Smooth muscle cell (in vitro differentiated cells): ENCODE results near the gene CCL5. TPM values are rescaled to one million over a fixed set of nuclear protein-coding genes. Genes with fewer than 3 reads are reported as not detected.

Experiments
- DNase-seq: peaks from one replicate; lab custom pipeline; 2025; ENCODE audit not compliant: unreplicated experiment; lab: John Stamatoyannopoulos, UW
- H2AFZ ChIP-seq: fragments of 200-600 bp; sonication (generic); 2 replicates; pipeline ENCODE4 v1.6.0; 2016; ENCODE audit warnings: antibody characterized with exemption, low read depth, mild to moderate bottlenecking
- H3F3A ChIP-seq: fragments of 200-600 bp; sonication (generic); 2 replicates; pipeline ENCODE4 v1.6.0; 2017; ENCODE audit warnings: antibody characterized with exemption, low read depth
- H3K27ac ChIP-seq: fragments of 200-600 bp; sonication (generic); 2 replicates; pipeline ENCODE4 v1.5.1; 2016; ENCODE audit warnings: low read depth, mild to moderate bottlenecking
- H3K27me3 ChIP-seq: fragments of 200-600 bp; sonication (generic); 2 replicates; pipeline ENCODE4 v1.6.1; 2016; ENCODE audit warnings: low read depth, mild to moderate bottlenecking
- H3K36me3 ChIP-seq: fragments of 200-600 bp; sonication (generic); 2 replicates; pipeline ENCODE4 v1.5.1; 2016; ENCODE audit warnings: low read depth
- H3K4me1 ChIP-seq: fragments of 200-600 bp; sonication (generic); 2 replicates; pipeline ENCODE4 v1.5.1; 2016; ENCODE audit warnings: low read depth
- H3K4me2 ChIP-seq: fragments of 200-600 bp; sonication (generic); 2 replicates; pipeline ENCODE4 v1.6.0; 2016; ENCODE audit warnings: mild to moderate bottlenecking
- H3K4me3 ChIP-seq: fragments of 200-600 bp; sonication (generic); 2 replicates; pipeline ENCODE4 v1.5.1; 2016; ENCODE audit warnings: mild to moderate bottlenecking
- H3K79me2 ChIP-seq: fragments of 200-600 bp; sonication (generic); 2 replicates; pipeline ENCODE4 v1.6.0; 2016; ENCODE audit warnings: low read depth, mild to moderate bottlenecking
- H3K9ac ChIP-seq: fragments of 200-600 bp; sonication (generic); 2 replicates; pipeline ENCODE4 v1.6.0; 2016; ENCODE audit warnings: low read depth
- H3K9me3 ChIP-seq: fragments of 200-600 bp; sonication (generic); replicated peaks from 2 replicates; pipeline ENCODE4 v1.5.1; 2016; ENCODE audit warnings: low read depth
- H4K20me1 ChIP-seq: fragments of 200-600 bp; sonication (generic); 2 replicates; pipeline ENCODE4 v1.6.0; 2016; ENCODE audit warnings: low read depth
- WGBS: methylation state at CpG from one replicate; pipeline ENCODE4 v1.1.7; 2016; ENCODE audit warnings: low lambda C conversion rate; 5-methylcytosine and 5-hydroxymethylcytosine counted together
- polyA plus RNA-seq: library from polyadenylated mRNA; unstranded; fragments of >200 nt; fragmentation: Nextera tagmentation; extraction: Ambion mirVana; gene quantifications from 2 replicates; pipeline ENCODE4 v1.2.1, GENCODE V29; 2016
- total RNA-seq: library from RNA; depleted of rRNA; stranded (reverse); fragments of >200 nt; gene quantifications from 2 replicates; pipeline ENCODE4 v1.2.3, GENCODE V29; 2014
- TF ChIP-seq, protein P1 (sequence below): fragments of 200-600 bp; sonication (generic); IDR thresholded peaks from 2 replicates; pipeline ENCODE4 v1.5.1; 2017; ENCODE audit warnings: borderline replicate concordance, mild to moderate bottlenecking, antibody characterized with exemption; ENCODE audit not compliant: insufficient read depth, poor library complexity, severe bottlenecking

CCL5 gene
- total and polyA plus RNA-seq, 2 experiments from 2014 or later: 0.09 TPM; not detected in 1

DNA sequence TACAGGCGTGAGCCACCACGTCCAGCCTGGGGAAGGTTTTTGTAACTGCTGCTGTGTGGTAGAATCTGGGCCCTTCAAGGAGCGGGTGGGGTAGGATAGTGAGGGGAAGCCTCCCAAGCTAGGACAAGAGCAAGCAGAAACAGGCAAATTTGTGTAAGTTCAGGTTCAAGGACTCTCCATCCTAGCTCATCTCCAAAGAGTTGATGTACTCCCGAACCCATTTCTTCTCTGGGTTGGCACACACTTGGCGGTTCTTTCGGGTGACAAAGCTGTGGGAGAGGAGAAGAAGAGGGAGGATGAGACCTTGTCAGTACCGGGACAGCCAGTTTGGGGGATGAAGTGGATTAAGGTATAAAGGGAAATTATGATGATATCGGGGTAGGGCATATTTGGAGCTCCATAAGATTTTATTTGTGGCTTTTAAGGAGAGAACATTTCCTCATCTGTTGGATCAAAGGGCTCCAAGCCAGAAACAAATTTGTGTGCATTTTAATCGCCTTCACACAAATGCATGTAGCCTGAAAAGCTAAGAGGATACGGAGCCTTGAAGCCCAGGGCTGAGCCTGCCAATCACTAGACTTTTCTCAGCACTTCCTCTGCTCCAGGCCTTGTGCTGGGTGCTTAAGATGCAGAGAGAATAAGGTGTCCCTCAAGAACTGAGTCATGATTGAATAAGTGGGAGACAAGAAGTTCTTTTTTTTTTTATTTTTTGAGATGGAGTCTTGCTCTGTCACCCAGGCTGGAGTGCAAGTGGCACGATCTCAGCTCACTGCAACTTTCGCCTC, 7.8 kb downstream of the CCL5 start:
- TF ChIP-seq, protein P1, sequence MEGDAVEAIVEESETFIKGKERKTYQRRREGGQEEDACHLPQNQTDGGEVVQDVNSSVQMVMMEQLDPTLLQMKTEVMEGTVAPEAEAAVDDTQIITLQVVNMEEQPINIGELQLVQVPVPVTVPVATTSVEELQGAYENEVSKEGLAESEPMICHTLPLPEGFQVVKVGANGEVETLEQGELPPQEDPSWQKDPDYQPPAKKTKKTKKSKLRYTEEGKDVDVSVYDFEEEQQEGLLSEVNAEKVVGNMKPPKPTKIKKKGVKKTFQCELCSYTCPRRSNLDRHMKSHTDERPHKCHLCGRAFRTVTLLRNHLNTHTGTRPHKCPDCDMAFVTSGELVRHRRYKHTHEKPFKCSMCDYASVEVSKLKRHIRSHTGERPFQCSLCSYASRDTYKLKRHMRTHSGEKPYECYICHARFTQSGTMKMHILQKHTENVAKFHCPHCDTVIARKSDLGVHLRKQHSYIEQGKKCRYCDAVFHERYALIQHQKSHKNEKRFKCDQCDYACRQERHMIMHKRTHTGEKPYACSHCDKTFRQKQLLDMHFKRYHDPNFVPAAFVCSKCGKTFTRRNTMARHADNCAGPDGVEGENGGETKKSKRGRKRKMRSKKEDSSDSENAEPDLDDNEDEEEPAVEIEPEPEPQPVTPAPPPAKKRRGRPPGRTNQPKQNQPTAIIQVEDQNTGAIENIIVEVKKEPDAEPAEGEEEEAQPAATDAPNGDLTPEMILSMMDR: no peak
- no peaks in the 10 kb centered on the region for H3K27me3 ChIP-seq
- no peaks in the 10 kb centered on the region for H4K20me1 ChIP-seq
- H3K9me3 ChIP-seq: no peaks in the 10 kb centered on the region
- no peaks in the 10 kb centered on the region for H3K79me2 ChIP-seq
- no peak overlapping the region for H3K4me3 ChIP-seq
- 97% methylated on average over 12 of the region's 12 CpGs for WGBS
- no peaks in the 10 kb centered on the region for H3K36me3 ChIP-seq
- no peak overlapping the region for H3K9ac ChIP-seq
- DNase-seq: no peak
- H2AFZ ChIP-seq: no peak overlapping the region
- no peak overlapping the region for H3K4me2 ChIP-seq
- no peak overlapping the region for H3K27ac ChIP-seq
- no peaks in the 10 kb centered on the region for H3K4me1 ChIP-seq
- H3F3A ChIP-seq: no peaks in the 10 kb centered on the region

DNA sequence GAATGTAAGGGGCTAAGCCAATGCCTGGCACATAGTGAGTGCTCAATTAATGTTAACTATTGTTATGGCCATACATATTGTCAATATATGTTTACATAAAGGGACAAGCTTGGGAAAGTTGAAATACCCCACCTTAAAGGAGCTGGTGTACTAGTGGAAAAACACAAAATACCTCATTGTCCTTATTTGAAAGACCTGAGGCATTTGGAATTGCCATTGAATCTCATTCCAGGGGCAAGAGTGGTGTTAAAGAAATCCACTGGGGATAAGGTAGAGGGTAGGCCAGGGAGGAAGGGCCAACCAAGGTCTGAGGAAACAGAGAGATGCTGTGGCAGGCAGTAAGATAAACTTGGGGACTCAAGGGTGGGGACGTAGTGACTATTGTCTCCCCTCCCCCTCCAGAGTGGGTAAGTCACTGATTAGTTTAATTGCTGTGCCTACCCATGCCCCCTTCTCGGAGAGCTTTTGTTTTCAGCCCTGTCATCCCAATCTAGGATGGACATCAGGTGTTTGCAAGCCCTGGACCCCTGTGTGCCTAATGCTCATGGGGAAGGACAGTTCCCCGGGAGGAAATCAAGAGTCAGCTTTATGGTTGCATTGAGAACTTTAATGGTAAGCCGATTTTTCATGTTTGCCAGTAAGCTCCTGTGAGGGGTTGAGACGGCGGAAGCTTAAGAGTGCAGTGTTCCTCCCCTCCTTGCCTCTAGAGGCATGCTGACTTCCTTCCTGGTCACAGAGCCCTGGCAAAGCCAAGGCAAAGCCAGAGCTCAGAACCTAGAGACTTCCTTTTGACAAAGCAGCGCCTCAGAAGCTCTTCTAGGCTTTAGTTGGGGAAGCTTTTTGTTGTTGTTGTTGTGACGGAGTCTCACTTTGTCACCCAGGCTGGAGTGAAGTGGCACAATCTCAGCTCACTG, 9.0 kb downstream of the CCL5 start:
- Histone ChIP-seq H3K9me3 (no peaks in the 10 kb centered on the region), H3K4me1 (no peaks in the 10 kb centered on the region), H3K9ac (no peak overlapping the region), H3K79me2 (no peaks in the 10 kb centered on the region), H2AFZ (no peak overlapping the region), H3K4me2 (no peak overlapping the region), H4K20me1 (no peaks in the 10 kb centered on the region), H3K4me3 (no peak overlapping the region), H3K27me3 (no peaks in the 10 kb centered on the region), H3K36me3 (no peaks in the 10 kb centered on the region), H3F3A (no peaks in the 10 kb centered on the region), H3K27ac (no peak overlapping the region)
- TF ChIP-seq, protein P1: no peak
- no peak for DNase-seq
- 84% methylated on average over 8 of the region's 8 CpGs for WGBS

DNA sequence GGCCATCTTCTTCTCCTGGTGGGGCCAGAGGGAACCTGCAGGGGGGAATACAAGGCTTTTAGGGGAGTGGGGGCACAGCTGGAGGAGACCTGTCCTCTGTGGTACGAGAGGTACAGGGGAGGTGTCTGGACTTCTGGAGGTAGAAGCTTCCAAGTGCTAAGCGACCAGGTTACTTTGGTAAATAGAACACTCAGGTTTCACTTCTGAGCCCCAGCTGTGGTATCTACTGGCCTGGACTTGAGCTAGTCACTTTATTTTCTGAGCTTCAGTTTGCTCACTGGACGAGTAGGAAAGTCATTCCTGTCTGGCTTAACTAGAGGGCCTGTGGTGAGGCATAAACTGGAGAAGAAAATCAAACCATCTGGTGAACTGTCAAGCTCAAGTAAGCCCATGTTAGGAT, 11.4 kb downstream of the CCL5 start, which contains the start of gene HEATR9:
HEATR9 (minus strand) TSS at position 155 of the 400 bp plus-strand sequence; CDS start at position 6, 149 bp downstream.
- no peak for DNase-seq
- no peaks in the 10 kb centered on the region for H3F3A ChIP-seq

More for the DNA sequence above, 11.4 kb downstream of the CCL5 start, which contains the start of gene HEATR9:
- H3K27me3 ChIP-seq: no peaks in the 10 kb centered on the region
- H3K4me2 ChIP-seq: no peak within 1 kb of the TSS
- H3K9ac ChIP-seq: no peak within 1 kb of the TSS
- no peak within 1 kb of the TSS for H2AFZ ChIP-seq
- H3K79me2 ChIP-seq: no peaks in the 10 kb centered on the region
- no peaks in the 10 kb centered on the region for H3K9me3 ChIP-seq
- no peak within 1 kb of the TSS for H3K27ac ChIP-seq
- 88% methylated on average over 3 of the region's 3 CpGs for WGBS
- H3K4me1 ChIP-seq: no peaks in the 10 kb centered on the region
- no peaks in the 10 kb centered on the region for H4K20me1 ChIP-seq
- no peak within 1 kb of the TSS for H3K4me3 ChIP-seq
- TF ChIP-seq, protein P1: no peak
- no peaks in the 10 kb centered on the region for H3K36me3 ChIP-seq
